ENCODE data around the gene MUC3A.

MUC3A gene

DNA sequence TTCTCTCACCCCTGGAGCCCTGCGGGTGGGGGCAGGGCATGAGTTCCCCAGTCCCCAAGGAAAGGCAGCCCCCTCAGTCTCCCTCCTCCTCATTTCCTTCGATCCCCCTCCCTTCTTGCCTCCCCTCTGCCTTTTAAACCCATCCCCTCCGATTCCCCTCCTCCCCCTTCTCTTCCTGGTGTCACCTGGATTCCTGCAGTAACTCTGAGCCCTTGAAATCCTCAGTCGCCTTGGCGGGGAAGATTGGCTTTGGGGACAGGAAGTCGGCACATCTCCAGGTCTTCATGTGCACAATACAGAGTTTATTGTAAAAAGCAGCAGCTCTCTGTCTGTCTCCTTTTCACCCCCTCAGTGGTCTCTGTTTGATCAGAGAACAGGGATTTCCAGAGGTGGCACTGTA lies 18.7 kb downstream of the MUC3A start:
- DNase-seq (ENCODE audit: insufficient read length, low spot score) (no peak), FAIRE-seq (no peak)
- TF ChIP-seq CTCF (IDR thresholded peaks at IDR 0.05; ENCODE audit: insufficient read depth, missing control alignments) = no peak

- no peak for TF ChIP-seq CTCF (IDR thresholded peaks at IDR 0.05; ENCODE audit: insufficient read depth, missing control alignments)
- no peak for FAIRE-seq
Measured at GRCh38 chr7:100968650-100969049, 19.3 kb downstream of the MUC3A start.

DNA sequence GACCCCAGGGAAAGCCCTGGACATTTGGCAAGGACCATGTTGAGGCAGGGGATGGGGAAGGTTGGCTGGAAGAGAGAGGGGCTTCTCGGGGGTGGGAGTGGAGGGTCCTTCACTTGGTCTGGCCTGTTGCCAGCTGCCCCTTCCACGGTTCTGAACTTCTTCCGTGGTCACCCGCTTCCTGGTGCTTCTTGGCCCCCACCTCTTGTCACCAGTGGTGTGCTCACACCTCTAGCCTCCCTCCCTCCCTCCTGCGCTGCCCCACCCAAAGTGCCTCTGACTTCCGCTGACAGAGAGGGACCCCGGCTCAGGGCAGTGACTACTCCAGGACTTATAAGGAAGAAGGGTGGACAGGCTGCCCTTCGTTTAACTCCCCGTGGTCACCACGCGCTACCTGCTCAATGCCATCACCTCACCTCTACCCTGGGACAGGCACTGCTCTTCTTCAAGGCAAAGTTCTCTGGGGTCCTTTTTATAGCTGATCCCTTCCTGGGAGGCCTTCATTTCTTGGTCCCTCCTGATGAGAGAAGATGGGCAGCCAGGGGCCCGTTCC lies 19.8 kb downstream of the MUC3A start, which contains the start of gene MUC12:
Gene MUC12 (plus strand): TSS at position 500 of the 550 bp plus-strand sequence. CDS start 58 bp downstream, outside the sequence.
- no peak for TF ChIP-seq CTCF (IDR thresholded peaks at IDR 0.05; ENCODE audit: insufficient read depth, missing control alignments)
- no peak for FAIRE-seq

More at GRCh38 chr7:100968650-100969049, 19.3 kb downstream of the MUC3A start:
- no peak for DNase-seq (ENCODE audit: insufficient read length, low spot score)

DNA sequence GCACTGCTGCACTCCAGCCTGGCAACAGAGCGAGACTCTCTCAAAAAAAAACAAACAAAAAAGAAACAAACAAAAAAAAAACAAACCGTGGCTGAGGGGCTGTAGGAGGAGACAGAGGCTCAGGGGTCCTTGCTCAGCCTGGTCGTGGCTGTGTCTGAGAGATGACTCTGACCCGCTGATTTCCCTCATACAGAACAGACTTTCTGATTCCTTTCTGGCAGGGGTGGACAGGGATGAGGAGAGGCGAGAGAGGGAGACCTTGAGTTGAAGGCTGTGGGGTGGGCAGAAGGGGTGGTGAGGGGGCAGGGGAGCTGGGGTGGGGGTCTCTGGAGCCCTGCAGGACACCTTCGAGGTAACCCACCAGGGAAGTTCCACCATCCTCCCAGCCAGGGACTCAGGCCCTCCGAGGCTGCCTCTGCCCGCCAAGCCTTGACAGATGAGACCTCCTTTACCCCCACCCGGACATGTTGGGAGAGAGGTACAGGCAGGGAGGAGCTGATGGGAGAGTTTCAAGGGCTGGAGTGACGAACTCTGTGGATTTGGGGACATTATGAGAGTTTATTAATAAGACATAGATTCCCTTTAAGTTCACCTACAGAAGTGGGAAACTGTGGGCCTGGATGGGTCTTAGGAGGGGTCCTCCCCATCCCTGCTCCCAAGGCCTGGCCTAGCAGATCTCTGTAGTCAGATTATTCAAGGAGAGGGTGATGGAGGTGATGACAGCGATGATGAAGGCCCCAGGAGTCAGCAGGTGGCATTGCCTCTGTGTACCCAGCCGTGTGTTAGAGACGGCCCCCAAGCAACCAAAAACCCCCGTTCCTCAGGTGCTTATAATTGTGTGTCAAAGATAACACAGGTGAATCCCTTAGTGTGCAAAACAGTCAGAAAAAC lies 22.0 kb downstream of the MUC3A start:
- TF ChIP-seq CTCF (IDR thresholded peaks at IDR 0.05; ENCODE audit: insufficient read depth, missing control alignments) = no peak
- no peak for FAIRE-seq
- no peak for DNase-seq (ENCODE audit: insufficient read length, low spot score)

More for the DNA sequence above, 19.8 kb downstream of the MUC3A start, which contains the start of gene MUC12:
- DNase-seq (ENCODE audit: insufficient read length, low spot score) = no peak

DNA sequence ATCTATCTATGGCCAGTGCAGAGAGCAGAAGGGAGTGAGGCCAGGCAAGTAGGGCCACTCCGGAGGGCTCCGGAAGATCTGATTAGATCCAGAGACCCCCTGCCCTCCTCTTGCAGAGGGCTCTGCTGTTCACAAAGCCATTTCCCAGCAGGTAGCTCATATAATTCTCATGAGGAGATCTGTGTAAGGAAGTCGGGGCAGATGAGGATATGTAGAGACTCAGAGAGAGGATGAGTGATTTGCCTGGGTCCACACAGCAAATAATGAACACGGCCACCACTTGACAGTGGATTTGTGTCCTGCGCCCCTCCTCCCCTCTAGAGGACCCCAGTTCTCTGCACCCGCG lies 22.6 kb downstream of the MUC3A start:
- no peak for FAIRE-seq
- TF ChIP-seq CTCF (IDR thresholded peaks at IDR 0.05; ENCODE audit: insufficient read depth, missing control alignments) = no peak

DNA sequence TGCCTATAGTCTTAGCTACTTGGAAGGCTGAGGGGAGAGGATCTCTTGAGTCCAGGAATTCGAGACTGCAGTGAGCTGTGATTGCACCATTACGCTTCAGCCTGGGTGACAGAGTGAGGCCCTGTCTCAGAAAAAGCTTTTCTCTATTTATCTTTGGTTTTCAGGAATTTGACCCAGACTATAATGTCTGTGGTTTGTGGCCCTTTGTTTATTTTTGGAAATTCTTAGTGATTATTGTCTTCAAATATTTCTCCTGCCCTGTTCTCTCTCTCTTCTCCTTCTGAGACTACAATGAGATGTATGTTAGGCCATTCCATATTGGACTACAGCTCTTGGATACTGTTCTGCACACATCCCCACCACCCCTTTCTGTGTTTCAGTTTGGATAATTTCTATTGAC lies 24.7 kb downstream of the MUC3A start:
- no peak for TF ChIP-seq CTCF (IDR thresholded peaks at IDR 0.05; ENCODE audit: insufficient read depth, missing control alignments)
- DNase-seq (ENCODE audit: insufficient read length, low spot score) (no peak), FAIRE-seq (no peak)

More for the DNA sequence above, 22.6 kb downstream of the MUC3A start:
- no peak for DNase-seq (ENCODE audit: insufficient read length, low spot score)

- TF ChIP-seq CTCF (IDR thresholded peaks at IDR 0.05; ENCODE audit: insufficient read depth, missing control alignments) = no peak
- DNase-seq (ENCODE audit: insufficient read length, low spot score) = no peak
- FAIRE-seq = no peak
Measured at GRCh38 chr7:100975371-100975821, 26.1 kb downstream of the MUC3A start.

Data from D721Med (cell line).